NCI-H748 (cell line): ENCODE data around the gene ROPN1B.
"Not testable (repeated sequence)": the region's sequence is repeated elsewhere in the genome, so short reads cannot be mapped to it uniquely, and the experiment has no call there.

Experiments used
- DNase-seq: peaks from one replicate; lab custom pipeline; 2025; ENCODE audit not compliant: unreplicated experiment; lab: John Stamatoyannopoulos, UW

Gene ROPN1B

DNA sequence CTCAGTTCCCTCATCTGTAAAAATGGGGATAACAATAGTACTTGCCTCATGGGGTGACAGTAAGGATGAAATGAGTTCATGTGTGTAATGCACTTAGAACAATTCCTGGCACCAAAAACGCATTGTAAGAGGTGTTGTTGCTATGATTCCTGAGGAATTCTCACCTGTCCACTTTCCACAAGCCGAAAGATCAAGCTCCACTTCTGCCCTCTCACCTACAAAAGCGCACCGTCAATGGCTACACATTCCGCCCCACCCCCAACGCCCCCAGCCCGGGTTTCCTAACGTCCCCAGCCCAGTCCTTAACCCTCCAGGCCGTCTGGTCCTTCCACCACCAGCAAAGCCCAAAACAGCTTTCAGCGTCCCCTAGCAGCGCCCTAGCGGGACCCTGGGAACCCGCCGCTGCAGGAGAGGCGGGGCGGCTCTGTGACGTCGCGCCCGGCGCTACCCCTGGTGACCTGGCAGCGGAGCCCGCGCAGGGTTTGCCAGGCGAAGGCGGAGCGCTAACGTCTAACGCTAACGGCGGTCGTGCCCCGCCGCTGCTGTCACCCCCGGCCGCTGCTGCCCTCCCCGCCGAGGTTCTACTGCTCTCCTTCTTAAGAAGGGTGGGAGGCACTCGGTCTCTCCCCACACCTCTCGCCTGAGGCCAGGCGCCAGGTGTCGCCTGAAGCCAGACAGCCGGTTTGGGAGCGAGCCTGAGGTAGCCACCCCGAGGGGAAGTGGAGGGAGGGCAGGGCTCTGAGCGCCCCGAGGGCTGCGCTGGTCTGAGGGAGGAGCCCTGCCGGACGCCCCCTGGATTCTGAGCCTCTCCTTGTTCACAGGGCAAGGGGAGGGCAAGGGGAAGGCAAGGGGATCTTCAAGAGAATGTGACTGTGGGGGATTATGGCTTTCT lies at the start of gene ROPN1B:
Gene ROPN1B (plus strand): TSS at position 478 of the 892 bp plus-strand sequence. CDS start 2,877 bp downstream, outside the sequence.
- DNase-seq = not testable (repeated sequence)

DNA sequence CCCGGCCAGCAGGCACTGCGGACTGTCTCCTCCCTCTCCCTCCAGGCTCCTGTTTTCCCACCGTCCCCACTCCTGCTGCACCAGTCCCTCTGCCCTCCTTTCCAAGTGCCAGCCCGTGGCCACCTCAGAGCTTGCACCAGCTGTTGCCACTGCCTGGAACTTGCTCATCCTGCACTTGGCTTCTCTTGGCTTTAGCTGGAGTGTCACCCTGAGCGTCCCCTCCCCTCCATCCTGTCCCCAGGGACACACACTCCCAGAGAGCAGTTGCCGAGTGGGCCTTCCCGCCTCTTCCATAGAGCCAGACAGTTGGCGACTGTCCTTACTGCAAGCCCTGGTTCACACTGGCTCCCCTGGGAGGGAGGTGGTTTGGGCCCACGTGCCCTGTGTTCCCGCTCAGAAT lies 48.8 kb upstream of the ROPN1B start:
- not testable (repeated sequence) for DNase-seq

DNA sequence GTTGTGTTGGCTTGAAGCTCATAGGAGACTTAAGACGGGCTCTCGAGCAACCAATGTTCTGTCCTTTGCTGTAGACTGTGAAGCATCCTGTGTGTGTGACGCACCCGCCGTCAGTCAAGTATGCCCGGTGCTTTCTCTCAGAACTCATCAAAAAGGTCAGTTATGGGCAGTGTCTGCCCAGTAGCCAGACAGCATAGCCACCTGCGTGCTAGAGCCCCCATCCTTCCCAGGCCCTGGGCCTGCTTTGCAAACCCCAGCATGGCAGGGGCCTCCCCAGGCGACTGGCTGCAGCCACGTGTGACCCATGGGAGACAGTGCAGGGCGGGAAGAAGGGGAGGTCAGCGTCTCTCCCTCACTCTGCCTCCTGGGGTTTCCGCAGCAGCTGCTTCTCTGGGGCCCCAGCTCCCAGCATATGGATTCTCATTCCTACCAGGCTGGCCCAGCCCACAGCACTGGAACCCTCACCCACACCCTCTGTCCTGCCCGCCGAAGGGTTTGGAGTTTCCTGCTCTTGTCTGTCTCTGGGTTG lies 48.2 kb upstream of the ROPN1B start:
- DNase-seq = not testable (repeated sequence)

DNA sequence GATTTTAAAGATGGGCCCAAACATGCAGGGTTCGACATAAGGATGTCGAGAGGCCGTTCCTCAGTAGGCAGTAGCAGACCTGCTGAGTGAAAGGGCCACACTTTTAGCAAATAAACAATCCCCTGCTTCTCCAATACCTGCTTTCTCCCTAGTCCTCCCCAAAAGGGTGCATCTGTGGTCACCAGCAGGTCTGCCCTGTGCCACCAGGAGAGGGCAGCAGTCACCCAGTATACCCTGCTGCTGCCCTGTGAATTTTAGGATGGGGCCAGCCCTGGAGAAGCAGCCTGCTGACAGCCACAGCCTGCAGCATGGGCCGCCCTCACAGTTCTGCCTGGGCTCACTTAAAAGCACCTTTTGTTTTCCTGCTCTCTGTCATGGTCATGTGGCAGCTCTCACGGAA lies 47.3 kb upstream of the ROPN1B start:
- peak; percentile 39 for DNase-seq

DNA sequence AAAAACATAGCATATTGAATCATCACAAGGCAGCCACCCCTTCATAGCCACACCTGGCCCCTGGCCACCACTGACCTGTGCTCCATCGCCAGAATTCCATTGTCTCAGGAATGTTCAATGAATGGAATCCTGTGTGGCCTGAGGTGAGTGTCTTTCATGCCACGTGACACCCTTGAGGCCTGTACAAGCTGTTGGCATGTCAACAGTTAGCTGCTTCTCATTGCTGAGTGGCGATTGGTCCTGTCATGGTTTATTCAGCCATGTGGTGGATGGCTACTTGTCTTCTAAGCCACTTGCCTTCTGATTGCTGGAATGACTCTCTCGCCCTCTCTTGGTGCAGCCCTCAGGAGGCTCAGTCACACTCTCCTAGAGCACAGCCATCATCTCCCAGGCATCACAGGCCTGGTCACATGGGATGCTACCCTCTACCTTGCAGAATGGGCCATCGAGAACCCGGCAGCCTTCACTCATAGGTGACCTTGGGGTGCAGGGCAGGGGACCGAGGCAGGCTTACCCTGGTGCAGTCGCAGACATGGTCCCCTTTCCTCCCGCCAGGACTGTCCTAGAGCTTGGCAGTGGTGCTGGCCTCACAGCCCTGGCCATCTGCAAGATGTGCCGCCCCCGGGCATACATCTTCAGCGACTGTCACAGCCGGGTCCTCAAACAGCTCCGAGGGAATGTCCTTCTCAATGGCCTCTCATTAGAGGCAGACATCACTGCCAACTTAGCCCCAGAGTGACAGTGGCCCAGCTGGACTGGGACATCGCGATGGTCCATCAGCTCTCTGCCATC lies 45.5 kb upstream of the ROPN1B start:
- not testable (repeated sequence) for DNase-seq

DNA sequence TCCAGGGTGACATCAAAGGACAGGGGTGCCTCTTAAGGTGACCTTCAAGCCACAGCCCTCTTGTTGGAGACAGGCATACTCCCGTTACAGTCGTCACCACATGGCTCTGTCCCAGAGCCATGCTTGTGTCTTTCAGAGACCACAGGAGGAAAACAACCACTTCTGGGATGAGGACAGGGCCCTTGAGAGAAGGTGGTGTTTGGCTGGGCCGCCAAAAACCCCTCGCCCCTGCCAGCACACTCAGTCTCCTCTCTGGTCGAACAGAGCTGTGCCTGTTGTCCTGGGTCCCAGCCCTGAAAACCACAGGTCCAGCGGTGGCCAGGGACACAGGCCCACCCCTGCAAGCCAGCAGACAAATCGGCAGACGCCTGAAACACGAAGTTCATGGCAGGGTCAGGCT lies 44.7 kb upstream of the ROPN1B start:
- DNase-seq = not testable (repeated sequence)

DNA sequence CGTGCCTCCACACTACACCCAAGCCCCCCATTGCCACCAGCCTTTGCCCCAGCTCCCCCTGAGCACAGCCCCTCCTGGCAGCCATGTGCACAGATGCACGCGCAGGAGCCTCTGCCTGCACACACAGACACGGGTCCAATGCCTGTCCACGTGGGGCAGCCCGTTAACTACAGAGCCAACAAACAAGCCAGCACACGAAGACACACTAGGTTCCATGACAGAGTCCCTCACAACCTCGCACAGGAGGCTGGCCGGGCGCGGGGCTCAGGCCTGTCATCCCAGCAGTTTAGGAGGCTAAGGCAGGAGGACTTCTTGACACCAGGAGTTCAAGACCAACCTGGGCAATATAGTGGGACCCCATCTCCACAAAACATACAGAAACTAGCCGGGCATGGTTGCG lies 43.3 kb upstream of the ROPN1B start:
- not testable (repeated sequence) for DNase-seq

DNA sequence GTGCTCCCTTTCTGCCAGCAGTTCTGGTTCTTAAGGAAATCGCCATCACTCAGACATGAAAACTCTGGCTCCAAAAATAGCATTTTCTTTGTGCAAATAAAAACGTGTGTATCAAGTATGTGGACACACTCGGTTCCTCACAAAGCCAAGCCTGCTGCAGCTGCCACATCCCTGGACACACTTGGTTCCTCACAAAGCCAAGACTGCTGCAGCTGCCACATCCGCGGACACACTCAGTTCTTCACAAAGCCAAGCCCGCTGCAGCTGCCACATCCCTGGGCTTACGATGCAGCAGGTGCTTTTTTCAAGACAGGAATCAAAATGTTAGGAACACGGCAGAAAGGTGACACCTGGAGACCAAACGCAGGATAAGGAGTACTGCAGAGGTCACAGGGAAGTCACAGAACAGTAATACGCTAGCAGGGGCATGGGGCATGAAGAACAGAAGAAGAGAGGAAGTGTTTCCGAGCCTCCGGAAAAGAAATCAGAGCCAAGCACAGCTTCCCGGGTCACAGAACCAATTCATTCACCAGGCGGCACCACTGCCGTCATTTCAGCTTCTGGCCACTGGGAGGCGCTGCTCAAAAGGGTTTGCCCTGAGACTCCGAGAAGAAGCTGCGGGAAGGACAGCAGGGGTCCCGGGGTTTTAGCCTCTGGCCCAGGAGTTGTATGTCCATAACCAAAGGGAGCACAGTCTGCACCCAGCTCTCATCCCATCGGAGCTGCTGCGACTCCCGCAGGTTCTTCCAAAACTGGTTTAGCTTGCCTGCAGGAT lies 40.0 kb upstream of the ROPN1B start:
- DNase-seq = peak; percentile 77

DNA sequence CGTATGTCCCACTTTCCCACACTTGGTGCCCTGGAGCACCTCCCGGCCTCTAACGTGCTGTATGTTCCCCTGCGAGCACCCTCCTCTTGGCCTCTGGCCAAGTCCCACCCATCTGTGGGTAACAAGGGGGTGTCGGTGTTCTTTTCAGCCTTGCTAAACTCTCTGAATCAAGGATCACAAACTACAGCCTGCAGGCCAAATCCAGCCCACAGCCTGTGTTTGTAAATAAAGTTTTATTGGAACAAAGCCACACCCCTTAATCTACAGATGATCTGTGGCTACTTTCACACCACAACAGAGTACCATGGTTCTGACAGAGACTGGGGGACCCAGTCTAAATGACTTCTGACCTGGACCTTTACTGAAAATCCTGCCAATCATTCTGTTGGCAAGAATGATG lies 39.2 kb upstream of the ROPN1B start:
- not testable (repeated sequence) for DNase-seq

DNA sequence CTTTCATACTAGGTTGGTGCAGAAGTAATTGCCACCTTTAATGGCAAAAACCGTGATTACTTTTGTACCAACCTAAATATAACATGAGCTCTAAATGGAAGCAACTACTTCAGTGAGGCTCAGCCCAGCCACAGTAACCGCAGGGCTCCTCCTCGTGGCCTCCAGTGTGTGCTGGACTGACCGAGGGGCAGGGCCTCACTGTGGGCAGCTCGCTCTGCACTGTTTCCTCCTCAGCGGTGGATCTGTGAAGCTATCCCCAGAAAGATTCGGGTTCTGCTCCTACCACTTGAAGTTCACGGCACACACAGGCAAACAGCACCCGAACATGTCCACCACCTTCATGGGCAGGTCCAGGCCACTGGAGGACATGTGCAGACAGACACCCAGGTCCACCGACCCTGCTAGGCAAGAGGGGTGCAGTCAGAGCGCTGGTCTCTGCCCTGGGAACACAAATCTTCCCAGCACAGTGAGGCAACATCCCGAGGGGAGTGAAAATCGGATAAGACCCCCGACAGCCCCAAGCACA lies 37.6 kb upstream of the ROPN1B start:
- DNase-seq = not testable (repeated sequence)

DNA sequence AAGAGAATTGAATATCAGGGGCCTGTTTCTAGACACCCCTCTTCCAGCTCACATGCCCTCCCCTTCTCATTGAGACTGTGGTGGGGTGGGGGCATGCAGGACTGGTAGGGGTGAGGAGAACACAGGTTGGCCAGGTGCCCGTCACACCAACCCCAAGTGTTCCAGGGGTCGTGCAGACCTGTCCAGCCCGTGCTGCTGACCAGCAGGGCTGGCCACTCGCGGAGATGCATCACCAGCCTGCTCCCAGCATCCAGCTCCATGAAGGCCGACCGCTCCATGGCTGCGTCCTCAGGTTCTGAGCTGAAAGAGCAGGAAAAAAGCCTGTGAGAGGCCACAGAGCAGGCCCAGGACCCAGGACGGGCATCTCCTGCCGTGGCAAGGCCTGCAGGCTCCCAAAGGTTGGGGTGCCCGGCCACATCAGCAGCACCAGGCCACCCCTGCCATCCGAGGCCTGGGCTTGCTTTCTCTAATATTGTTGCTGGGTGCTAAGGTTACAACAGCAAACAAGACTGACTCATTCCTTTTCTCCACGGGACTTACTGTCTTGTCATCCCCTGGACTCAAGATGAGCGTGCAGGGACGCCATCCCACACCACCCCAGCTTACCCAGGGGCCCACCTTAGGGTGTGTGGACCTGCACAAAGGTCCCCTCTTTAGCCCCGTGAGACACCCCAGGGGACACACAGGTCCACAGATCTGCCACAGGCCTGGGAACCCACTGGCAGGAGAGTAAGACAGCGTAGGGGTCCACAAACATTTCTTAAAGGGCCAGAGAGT lies 35.4 kb upstream of the ROPN1B start:
- DNase-seq = not testable (repeated sequence)

DNA sequence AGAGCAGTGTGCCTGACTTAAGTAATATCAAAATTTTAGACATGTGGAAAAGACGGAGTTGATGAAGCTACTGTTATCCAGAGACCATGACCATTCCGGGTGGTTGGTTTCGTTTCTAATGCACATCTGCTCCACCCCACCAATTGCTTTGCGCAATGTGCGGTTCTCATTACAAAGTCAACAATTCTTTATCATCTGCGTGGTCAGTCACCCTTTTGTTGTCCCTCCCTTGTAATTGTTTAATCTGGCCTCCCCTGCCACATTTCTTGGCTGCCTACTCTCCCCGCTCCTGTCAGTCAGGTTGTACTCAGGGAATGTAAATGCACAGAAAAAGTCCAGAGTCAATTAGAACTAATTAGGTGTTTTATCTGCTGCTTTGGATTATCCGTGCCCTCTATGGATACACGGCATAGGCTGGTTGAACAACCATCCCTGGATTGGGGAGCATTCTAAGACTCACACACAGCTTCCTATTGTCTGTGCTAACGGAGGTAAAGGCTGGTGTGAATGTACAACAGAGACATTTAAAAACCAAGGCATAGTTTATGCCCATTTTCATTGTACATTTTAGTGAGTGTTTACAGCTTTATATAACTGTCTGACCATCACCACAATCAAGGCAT lies 33.6 kb upstream of the ROPN1B start:
- peak; percentile 82 for DNase-seq

DNA sequence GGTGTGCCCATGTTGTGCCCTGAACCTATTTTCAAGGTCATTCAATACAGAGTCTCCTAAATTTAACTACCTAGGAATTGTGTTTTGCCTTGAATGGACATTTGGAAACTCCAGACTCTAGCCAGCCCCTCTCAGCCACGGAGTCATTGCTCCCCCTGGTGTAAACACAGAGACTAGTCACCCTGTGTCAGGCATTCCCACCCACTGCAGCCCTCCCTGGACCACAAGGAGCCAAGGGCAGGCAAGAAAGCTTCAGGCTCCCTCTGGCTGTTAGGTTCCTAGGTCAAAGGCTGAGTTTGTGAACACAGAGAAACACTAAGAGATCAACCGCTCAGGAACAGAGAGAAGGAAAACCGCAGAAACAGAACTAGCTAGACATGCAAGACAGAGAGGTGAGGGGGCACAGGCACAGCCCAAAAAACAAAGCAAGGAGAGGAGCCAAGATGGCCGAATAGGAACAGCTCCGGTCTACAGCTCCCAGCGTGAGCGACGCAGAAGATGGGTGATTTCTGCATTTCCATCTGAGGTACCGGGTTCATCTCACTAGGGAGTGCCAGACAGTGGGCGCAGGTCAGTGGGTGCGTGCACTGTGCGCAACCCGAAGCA lies 32.7 kb upstream of the ROPN1B start:
- DNase-seq = peak; percentile 48

DNA sequence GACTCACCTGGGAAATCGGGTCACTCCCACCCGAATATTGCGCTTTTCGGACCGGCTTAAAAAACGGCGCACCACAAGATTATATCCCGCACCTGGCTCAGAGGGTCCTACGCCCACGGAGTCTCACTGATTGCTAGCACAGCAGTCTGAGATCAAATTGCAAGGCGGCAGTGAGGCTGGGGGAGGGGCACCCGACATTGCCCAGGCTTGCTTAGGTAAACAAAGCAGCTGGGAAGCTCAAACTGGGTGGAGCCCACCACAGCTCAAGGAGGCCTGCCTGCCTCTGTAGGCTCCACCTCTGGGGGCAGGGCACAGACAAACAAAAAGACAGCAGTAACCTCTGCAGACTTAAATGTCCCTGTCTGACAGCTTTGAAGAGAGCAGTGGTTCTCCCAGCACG lies 32.1 kb upstream of the ROPN1B start:
- not testable (repeated sequence) for DNase-seq

DNA sequence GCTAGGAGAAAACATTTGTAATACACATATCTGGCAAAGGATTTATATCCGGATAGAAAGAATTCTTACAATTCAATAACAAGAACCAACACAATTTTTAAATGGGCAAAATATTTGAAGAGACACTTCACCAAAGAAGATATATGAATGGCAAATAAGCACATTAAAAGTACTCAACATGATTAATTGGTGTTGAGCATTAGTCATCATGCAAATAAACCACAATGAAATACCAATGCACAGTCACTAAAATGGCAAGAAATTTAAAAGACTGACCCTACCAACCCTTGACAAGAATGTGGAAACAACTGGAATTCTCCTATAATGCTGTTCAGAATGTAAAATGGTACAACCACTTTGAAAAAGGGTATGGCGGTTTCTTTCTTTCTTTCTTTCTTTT lies 21.2 kb upstream of the ROPN1B start:
- DNase-seq = not testable (repeated sequence)

DNA sequence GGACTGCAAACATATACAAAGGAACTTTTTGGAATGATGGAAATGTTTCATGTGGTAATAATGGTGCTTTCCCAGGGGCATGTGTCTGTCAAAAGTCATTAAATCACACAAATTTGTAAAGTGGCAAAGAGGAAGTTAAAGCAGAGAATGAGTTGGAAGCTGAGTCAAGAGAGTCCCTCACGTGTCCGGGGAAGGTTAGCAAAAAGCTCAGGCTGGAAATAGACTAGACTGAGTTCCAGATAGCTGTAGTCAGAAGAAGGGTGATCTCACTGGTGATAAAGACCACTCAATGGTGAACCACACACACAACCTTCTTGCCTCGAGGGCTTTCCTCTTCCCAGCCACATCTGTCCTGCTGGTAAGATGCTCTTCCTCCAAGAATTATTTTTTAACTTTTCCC lies 20.1 kb upstream of the ROPN1B start:
- not testable (repeated sequence) for DNase-seq

DNA sequence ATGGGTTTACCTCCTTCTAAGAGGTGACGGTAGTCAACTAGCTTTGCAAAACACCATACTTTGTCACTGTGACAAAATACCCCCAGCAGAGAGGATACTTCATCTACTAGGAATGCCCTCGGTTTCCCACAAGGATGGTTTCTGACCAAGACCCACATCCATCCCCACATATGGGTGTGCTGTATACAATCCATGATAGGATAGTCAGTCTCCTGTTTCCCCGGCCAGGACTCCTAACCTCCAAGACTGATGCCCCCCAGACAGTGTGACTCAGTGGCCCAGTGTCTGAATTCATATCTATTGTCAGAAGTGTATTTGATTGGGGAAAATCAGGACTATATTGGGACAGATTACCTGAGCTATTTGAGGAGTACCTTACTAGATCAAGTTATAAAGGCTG lies 17.8 kb upstream of the ROPN1B start:
- DNase-seq = not testable (repeated sequence)

DNA sequence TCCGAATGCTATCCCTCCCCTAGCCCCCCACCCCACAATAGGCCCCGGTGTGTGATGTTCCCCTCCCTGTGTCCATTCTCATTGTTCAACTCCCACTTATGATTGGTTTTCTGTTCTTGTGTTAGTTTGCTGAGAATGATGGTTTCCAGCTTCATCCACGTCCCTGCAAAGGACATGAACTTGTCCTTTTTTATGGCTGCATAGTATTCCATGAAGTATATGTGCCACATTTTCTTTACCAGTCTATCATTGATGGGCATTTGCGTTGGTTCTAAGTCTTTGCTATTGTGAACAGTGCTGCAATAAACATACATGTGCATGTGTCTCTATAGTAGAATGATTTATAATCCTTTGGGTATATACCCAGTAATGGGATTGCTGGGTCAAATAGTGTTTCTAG lies 12.0 kb upstream of the ROPN1B start:
- not testable (repeated sequence) for DNase-seq
